Superior temporal gyrus (tissue), 1 donor: ENCODE results near the gene AHI1.

ENCODE experiments used
- DNase-seq: peaks from one replicate; pipeline ENCODE4 v3.0.0-alpha.2; 2016; ENCODE audit errors: extremely low spot score

The AHI1 gene

GRCh38 chr6:135329851-135330803 is 167.4 kb downstream of the AHI1 start:
- no peak for DNase-seq

- DNase-seq, result no peak
Observed at GRCh38 chr6:135328136-135328535, 169.4 kb downstream of the AHI1 start.

- no peak for DNase-seq
Observed at GRCh38 chr6:135325624-135326424, 171.7 kb downstream of the AHI1 start.

GRCh38 chr6:135324531-135324930 is 173.0 kb downstream of the AHI1 start:
- no peak for DNase-seq

DNA sequence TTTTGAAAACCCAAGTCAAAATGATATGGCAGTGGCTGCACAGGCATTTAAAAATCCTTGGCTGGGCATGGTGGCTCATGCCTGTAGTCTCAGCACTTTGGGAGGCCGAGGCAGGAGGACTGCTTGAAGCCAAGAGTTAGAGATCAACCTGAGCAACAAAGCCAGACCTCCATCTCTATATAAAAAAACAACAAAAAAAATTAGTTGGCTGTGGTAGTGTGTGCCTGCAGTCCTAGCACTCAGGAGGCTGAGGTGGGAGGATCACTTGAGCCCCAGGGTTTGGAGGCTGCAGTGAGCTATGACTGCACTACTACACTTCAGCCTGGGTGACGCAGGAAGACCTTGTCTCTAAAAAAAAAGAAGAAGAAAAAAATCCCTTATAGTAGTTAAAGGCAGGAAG is 173.6 kb downstream of the AHI1 start:
- no peak for DNase-seq

DNA sequence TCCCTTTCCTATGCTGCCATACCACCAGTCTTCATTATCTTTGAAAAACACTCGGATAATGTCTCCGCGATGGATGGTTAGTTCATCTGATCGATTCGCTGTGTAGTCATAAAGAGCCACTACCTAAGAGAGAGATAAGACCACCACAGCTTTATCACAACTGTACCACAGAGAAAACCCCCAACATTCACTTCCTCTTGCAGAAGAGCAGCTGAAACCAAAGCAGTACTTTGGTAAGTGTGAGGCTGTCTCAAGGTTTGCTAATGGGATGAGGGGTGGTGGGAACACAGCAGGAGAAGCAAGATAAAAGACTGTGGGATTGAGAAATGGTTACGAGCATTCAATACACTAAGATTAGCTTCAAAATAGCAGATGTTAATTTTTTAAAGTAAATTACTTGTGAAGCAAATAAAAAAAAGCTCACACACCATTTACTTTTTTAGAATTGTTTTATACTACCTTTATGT is 174.3 kb downstream of the AHI1 start:
- DNase-seq, result no peak

GRCh38 chr6:135322427-135323201 is 174.9 kb downstream of the AHI1 start:
- no peak for DNase-seq

- no peak for DNase-seq
Observed at GRCh38 chr6:135320721-135321621, 176.6 kb downstream of the AHI1 start.

- no peak for DNase-seq
Observed at GRCh38 chr6:135319819-135320218, 177.7 kb downstream of the AHI1 start.

GRCh38 chr6:135318738-135319469 is 178.6 kb downstream of the AHI1 start:
- no peak for DNase-seq

GRCh38 chr6:135314543-135314942 is 183.0 kb downstream of the AHI1 start:
- DNase-seq, result no peak

DNA sequence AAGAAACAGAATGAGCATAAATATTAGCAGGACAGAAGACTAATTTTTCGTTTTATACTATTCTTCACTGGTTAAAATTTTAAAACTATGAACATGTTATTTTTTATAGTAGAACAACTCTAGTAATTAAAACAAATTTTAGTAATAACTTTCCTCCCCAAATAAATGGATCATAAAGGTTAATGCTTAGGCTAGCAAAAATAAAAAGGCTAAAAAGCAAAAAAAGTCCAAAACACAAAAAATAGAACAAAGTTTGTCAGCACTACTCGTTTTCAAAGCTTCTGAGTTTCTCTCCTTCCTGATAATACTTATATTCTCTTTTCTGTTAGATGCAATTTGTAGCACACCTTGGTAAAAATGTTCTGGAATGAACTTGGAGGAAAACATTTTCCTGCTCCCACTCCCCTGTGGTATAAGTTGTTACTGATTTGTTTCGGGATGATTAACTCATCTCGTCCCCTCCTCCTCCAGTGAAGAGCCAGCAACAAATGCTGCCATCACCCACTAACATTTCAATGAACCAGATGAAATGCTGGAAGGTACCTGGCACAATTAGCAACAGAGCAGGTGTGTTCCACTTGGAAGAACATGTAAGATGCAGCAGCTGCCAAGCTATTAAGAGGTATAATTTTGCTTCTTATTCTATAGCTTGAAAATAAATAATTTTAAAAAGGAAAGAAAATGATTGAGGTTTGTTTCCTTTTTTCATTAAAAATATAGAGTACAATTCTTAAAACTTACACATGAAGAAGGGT is 185.9 kb downstream of the AHI1 start:
- no peak for DNase-seq

- no peak for DNase-seq
Observed at GRCh38 chr6:135310291-135310690, 187.2 kb downstream of the AHI1 start.

GRCh38 chr6:135306740-135307420 is 190.7 kb downstream of the AHI1 start:
- no peak for DNase-seq

DNA sequence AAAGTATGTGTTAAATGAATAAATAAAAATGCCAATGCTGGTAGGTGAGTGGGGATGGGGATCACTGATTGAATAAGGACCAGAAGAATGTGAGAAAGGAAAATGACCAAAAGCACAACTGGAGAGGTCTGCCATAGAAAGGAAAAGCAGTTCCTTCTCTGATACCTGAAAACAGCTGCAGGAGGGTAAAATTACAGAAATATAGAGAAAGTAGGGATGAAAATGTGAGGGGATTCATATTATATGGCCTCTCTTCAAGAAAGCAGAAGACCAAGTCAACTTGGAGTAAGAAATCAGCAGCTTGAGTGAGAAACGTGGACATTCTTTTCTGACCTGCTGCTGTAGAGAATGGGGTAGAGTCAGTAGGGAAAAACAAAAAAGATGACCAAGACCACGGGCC is 191.4 kb downstream of the AHI1 start:
- no peak for DNase-seq

GRCh38 chr6:135305684-135306083 is 191.9 kb downstream of the AHI1 start:
- no peak for DNase-seq

DNA sequence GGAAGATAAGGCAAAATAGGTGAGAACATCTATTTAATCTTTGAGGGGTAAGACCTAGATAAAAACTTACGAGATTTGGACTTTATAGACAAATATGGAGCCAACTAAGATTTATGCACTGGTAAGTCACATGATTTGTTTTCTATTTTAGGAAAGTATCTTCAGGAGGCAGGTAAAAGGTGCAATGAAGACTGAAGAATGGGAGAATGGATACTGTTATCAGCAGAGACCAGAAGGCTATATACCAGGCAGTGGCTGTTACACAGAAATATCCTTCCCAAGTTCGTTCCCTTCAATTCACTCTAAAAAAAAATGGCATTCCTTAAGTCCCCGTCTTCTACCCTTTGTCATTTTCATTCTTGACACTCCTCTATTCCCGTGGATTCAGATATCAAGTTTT is 192.7 kb downstream of the AHI1 start:
- no peak for DNase-seq

DNA sequence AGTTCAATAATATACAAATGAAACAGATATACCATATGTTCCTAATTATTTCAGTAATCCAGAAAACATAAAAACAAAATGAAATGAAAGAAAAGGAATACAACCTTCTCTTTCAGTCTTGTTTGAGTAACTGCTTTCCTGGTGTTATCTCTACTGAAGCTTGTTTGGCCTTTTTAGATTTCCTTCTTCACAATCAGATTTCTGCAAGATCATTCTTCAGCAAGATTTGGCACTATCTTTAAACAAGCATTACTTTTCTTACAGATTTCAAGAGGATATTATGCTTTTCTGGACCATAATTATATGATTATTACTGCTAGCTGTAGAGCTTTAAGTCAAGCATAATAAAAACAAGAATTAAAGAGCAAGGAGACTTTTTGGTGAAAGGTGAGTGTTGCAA is 196.2 kb downstream of the AHI1 start:
- DNase-seq, result no peak

GRCh38 chr6:135300576-135300975 is 197.0 kb downstream of the AHI1 start:
- no peak for DNase-seq
